GM18505 (cell line): Measurements from ENCODE around the gene NAPB.

Experiments used
- ATAC-seq: cut with Tn5 transposase; IDR thresholded peaks from one replicate; pipeline ENCODE4 v1.9.1; 2021; ENCODE audit not compliant: unreplicated experiment
- POLR2A ChIP-seq: IDR thresholded peaks from 4 replicates; pipeline ENCODE4 v1.6.1; 2011; ENCODE audit warnings: borderline replicate concordance; ENCODE audit not compliant: insufficient read depth, insufficient read length; ENCODE audit errors: extremely low read depth

The NAPB gene

GRCh38 chr20:23365390-23366165, 55.7 kb downstream of the NAPB start:
- ATAC-seq = no peak

DNA sequence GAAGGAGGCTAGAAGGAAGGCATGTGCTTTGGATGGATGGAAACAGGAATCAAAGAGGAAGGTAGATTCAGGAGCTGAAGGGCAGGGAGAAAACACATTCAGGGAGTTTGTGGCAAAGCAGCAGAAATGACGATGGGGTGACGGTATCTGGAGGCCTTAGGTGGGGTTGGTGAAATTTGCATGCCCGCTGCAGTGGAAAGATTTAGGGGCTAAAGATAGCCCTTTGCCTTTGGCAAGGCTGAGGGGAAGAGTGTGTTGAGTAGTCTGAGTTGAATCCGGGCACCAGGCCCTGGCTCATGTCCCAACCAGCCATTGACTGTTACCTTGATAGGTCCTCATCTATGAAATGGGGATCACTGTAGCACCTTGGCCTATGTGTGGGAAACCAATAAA, 58.0 kb downstream of the NAPB start:
- TF ChIP-seq POLR2A = peak; percentile 48
- ATAC-seq = no peak

More at GRCh38 chr20:23365390-23366165, 55.7 kb downstream of the NAPB start:
- TF ChIP-seq POLR2A = no peak

GRCh38 chr20:23362392-23363256, 58.7 kb downstream of the NAPB start:
- peak; percentile 1 for ATAC-seq
- TF ChIP-seq POLR2A = peak; percentile 25

DNA sequence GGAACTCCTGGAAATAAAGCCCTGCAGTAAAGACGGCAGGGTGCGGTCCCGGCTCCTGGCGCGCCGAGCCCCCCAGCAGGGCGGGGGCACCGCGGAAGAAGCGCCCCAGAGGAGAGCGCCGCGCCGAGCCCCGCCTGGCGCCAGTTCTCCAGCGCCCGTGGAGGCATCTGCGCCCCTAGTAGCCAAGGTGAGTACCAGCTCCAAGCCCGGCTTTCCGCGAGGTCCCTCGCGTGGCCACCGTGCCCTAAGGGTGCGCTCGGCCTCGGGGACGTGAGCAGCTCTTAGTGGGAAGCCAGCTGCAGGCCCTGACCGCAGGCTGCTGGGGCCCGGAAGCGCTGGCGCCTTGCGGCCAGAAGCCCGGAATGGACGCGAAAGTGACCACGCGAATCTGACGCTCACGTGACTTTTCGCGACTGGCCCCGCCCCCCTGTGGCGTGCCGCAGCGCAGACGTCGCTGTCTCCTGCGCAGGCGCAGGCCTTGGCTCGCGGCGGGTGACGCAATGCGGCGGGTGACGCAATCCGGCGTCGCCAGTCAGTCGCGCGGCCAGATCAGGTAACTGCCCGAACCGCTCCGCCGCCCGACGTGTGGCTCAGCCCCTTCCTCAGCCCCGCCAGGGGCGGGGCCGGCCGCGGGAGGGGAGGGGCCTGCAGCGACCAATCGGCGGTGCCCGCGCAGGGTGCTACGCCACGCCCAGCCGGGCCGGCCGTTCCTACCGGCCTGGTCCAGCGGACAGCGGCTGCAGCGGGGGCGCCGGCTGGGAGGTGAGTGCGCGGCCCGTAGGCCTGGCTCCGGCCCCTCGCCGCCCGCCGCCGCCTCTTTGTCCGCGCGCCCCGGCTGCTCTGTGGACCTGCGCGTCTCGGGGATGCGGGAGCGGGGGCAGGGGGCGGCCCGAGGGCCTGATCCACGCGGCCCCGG, 59.6 kb downstream of the NAPB start, which contains the start of gene GZF1:
GZF1 (plus strand) TSS at position 707 of the 916 bp plus-strand sequence. CDS start 2,202 bp downstream, outside the sequence.
- peak; percentile 55 for ATAC-seq
- TF ChIP-seq POLR2A = peak; percentile 85

GRCh38 chr20:23361119-23361475, 60.2 kb downstream of the NAPB start:
- ATAC-seq = no peak
- no peak for TF ChIP-seq POLR2A

- no peak for ATAC-seq
- no peak for TF ChIP-seq POLR2A
Observed at GRCh38 chr20:23360531-23360930, 60.8 kb downstream of the NAPB start.

- no peak for TF ChIP-seq POLR2A
Observed at GRCh38 chr20:23358923-23359593, 62.2 kb downstream of the NAPB start.

GRCh38 chr20:23358563-23358906, 62.8 kb downstream of the NAPB start:
- no peak for TF ChIP-seq POLR2A
- no peak for ATAC-seq

More at GRCh38 chr20:23358923-23359593, 62.2 kb downstream of the NAPB start:
- ATAC-seq = no peak

DNA sequence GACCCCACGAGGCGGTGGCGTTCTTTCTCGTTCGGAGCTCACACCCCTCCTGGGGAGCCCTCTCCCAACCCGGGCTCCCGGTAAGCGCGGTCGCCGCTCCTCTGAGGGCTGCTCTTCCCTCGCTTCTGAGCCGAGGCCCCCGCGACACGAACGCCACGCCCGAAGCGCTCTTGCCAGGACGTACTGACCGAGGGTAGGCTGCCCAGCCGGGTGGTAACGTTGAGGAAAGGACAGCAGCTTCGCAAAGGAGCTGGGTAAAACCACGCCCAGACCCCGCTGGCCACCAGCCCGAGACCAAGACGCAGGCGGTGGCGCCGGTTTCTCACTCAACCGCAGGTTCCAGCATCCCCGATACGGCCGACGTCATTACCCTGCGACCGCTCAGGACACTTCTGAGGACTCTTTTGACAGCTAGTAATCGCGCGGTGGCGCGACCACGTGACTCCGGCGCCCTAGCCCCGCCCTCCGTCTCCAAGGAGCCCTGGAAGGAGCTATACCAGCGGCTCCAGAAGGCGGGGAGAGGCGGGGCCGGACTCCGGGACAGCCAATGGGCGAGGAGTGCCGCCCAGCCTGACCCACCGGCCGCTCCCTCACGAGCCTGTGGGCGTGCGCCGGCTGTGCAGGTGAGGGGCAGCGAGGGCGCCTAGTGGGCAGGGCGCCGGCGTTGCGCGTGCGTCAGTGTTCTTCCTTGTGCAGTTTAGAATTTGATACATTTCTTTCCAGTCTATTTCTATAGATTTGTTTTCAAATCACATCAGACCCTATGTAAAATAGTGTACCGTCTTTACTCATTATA, 63.3 kb downstream of the NAPB start:
- peak; percentile 72 for ATAC-seq
- TF ChIP-seq POLR2A = peak; percentile 76

GRCh38 chr20:23356203-23356602, 65.1 kb downstream of the NAPB start:
- no peak for ATAC-seq
- TF ChIP-seq POLR2A = no peak

DNA sequence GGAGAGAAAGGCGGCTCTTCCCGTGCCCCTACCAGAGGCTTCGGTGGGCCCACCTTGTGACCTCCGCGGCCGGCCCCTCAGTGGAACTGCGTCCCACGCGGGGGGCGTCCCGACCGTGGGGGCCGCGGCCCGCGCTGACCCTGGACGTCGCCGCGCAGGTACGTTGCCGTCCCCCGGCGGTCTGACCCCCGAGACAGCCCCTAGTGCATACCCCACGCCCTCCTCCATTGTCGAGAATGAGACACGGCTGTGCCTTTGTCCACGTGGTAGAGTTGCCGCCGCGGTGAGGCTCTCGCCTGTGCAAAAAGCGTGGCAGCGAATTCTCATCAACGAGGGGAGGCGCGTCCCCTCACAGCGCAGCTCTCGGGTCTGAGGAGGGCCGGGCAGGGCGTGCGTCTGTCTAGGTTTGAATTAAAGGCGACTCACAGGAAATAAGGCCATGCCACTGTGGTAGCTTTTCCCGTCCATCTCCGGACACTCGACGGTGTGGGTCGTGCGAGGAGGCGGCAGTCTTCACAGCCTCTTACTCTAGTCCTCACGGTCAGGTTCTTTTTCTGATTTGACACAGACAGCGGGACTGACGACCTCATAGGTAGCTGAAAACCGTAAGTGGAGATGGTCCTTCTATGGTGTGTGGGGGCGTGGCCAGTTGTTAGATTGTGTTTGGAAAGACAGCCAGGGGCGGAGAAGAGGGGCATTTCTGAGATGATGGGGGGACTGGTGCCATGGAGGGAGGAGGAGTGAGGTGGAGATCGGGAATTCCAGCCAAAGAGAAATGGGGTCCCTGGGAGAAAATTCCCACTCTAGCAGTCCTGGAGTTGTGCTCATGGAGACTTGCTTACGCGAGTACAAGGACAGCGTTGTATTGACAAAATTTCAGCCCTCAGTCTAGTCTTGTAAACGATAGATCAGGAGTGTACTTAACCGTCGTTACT, 70.1 kb downstream of the NAPB start:
- TF ChIP-seq POLR2A = peak; percentile 6
- peak; percentile 20 for ATAC-seq
